Brain microvascular endothelial cell (primary cell): Measurements from ENCODE around the gene PDXP.
A peak's percentile ranks its signal among the peaks of the same experiment; 100 is the strongest.

ENCODE experiments used
- DNase-seq: peaks from one replicate; pipeline ENCODE4 v3.0.0-alpha.2; 2020
- H3K27ac ChIP-seq: fragments of 250-450 bp; sonication (Bioruptor Pico); 2 replicates; pipeline ENCODE4 v1.5.1; 2020; ENCODE audit warnings: mild to moderate bottlenecking, moderate library complexity
- H3K27me3 ChIP-seq: fragments of 250-450 bp; sonication (Bioruptor Pico); replicated peaks from 2 replicates; pipeline ENCODE4 v1.5.1; 2020; ENCODE audit warnings: mild to moderate bottlenecking
- H3K36me3 ChIP-seq: fragments of 250-450 bp; sonication (Bioruptor Pico); replicated peaks from 2 replicates; pipeline ENCODE4 v1.5.1; 2020; ENCODE audit warnings: mild to moderate bottlenecking
- H3K4me3 ChIP-seq: 2 replicates; pipeline ENCODE4 v1.5.1; 2011; ENCODE audit warnings: low read depth, mild to moderate bottlenecking, control low read depth, low read length, moderate library complexity
- CTCF ChIP-seq: IDR thresholded peaks from 2 replicates; pipeline ENCODE4 v1.5.1; 2011; ENCODE audit warnings: low read depth, mild to moderate bottlenecking, moderate library complexity, low read length, control low read depth, inconsistent platforms; ENCODE audit errors: missing control alignments
- in situ Hi-C: cut with HindIII; loops from 2 replicates; pipeline ENCODE4 v1.10.0; 2017; ENCODE audit warnings: low sequenced_read_pairs, low pct_ligation_motif_present

PDXP gene

DNA sequence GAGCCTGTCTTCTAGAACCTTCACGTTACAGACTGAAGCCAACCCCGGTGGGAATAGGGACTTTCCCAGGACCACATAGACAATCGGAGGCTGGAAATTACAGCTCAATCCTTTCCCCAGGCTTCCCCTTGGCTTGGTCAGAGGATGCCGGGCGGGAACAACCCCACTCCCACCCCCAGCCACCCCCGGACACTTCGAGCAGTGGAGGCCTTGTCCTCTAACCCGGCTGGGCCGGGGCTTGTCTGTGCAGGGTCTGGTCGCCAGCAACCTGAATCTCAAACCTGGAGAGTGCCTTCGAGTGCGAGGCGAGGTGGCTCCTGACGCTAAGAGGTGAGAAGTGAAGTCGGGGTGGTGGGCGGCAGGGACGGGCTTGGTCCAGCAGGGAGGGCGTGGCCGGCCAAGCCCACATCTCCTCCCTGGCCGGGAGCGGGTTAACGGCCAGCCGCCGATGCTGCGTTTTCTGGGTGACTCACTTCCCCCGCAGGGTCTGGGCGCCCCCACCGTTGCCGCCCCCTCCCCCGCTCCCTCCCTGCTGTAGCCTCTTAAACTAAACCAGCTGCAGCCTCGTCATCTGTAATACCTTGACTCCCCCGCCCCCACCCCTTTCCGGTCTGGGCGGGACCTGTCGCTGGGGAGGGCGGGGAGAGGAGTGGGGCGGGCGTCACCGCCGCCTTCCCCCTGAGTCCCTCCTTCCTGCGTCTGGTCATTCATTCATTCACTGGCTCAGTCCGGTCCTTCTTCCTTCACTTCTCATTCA is 18.4 kb downstream of the PDXP start:
- Histone ChIP-seq H3K36me3 (peaks cover 27% of the 10 kb centered on the region), H3K27ac (peak overlapping the region; percentile 79), H3K4me3 (peak overlapping the region; percentile 93), H3K27me3 (no peaks in the 10 kb centered on the region)
- peak; percentile 97 for DNase-seq
- in situ Hi-C loops: no loop called here
- TF ChIP-seq CTCF: no peak

DNA sequence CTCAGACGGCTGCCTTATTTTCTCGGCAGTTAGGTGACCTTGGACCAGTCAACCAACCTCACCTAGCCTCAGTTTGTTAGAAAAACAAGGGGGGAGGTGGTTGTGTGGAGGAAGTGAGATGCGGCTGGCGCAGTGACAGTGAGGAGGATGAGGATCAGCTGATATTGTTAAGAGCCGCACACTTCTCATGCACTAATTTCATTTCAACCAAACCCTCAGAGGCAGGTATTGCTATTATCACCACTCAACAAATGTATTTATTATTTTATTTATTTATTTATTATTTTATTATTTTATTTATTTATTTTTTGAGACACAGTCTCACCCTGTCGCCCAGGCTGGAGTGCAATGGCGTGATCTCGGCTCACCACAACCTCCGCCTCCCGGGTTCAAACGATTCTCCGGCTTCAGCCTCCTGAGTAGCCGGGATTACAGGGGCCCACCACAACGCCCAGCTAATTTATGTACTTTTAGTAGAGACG is 19.0 kb downstream of the PDXP start:
- in situ Hi-C loops: no loop called here
- H3K36me3 ChIP-seq: peaks cover 27% of the 10 kb centered on the region
- peak overlapping the region; percentile 14 for H3K27ac ChIP-seq
- no peaks in the 10 kb centered on the region for H3K27me3 ChIP-seq
- TF ChIP-seq CTCF: no peak
- DNase-seq: no peak
- H3K4me3 ChIP-seq: peak overlapping the region; percentile 93

DNA sequence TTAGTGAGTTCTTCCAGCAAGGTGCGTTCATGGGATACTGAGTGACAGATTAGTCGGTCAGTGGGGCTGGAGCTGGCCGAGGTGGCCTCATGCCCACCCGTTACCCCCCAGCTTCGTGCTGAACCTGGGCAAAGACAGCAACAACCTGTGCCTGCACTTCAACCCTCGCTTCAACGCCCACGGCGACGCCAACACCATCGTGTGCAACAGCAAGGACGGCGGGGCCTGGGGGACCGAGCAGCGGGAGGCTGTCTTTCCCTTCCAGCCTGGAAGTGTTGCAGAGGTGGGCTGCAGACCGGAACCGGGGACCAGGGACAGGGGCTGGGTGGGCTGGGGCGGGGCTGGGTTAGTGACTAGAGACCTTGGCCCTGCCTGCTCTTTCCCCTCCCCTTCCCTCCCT is 19.8 kb downstream of the PDXP start:
- H3K36me3 ChIP-seq: peaks cover 27% of the 10 kb centered on the region
- peak overlapping the region; percentile 93 for H3K4me3 ChIP-seq
- no peak for TF ChIP-seq CTCF
- no peak overlapping the region for H3K27ac ChIP-seq
- no peak for DNase-seq
- no peaks in the 10 kb centered on the region for H3K27me3 ChIP-seq
- in situ Hi-C loops: no loop called here

GRCh38 chr22:37679670-37680069 is 21.1 kb downstream of the PDXP start:
- no peak overlapping the region for H3K4me3 ChIP-seq
- in situ Hi-C loops: no loop called here
- no peak for DNase-seq
- TF ChIP-seq CTCF: no peak
- H3K27me3 ChIP-seq: no peaks in the 10 kb centered on the region
- peaks cover 27% of the 10 kb centered on the region for H3K36me3 ChIP-seq
- no peak overlapping the region for H3K27ac ChIP-seq

DNA sequence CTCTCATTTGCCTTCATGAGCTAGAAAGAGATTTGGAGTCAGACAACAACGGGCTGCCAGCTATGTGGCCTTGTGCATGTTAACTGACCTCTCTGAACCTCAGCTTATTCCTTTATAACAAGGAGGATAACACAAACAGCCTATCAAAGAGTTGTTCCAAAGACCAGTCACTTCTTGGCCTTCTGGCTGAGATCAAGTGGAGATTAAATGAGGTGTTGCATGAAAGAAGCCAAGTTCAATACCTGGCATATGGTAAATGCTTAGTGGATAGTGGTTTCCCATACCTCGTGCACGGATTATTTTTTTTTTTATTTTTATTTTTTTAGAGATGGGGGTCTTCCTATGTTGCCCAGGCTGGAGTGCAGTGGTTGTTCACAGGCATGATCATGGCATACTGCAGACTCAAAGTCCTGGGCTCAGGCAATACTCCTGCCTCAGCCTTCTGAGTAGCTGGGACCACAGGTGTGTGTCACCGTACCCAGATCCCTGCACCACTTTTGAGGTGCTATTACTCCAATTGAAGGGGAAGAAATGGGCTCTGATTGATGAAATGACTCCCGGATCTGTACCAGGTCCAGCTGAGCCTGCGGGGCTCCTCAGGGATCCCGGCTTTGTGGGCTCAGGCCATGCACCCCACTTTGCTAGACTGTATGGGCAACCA is 21.8 kb downstream of the PDXP start:
- DNase-seq: no peak
- H3K4me3 ChIP-seq: no peak overlapping the region
- in situ Hi-C loops: no loop called here
- no peak overlapping the region for H3K27ac ChIP-seq
- H3K36me3 ChIP-seq: peaks cover 27% of the 10 kb centered on the region
- no peak for TF ChIP-seq CTCF
- no peaks in the 10 kb centered on the region for H3K27me3 ChIP-seq
